Activated effector memory CD4-positive, alpha-beta T cell treated with anti-CD3 and anti-CD28 coated beads, Interleukin-2, amount 50 U/mL, for 16 hours (primary cell): ENCODE data around the gene CARD10.
"Not testable (repeated sequence)": the region's sequence is repeated elsewhere in the genome, so short reads cannot be mapped to it uniquely, and the experiment has no call there.

ENCODE experiments used
- DNase-seq: peaks from one replicate; pipeline ENCODE4 v3.0.0-alpha.2; 2020

The CARD10 gene

DNA sequence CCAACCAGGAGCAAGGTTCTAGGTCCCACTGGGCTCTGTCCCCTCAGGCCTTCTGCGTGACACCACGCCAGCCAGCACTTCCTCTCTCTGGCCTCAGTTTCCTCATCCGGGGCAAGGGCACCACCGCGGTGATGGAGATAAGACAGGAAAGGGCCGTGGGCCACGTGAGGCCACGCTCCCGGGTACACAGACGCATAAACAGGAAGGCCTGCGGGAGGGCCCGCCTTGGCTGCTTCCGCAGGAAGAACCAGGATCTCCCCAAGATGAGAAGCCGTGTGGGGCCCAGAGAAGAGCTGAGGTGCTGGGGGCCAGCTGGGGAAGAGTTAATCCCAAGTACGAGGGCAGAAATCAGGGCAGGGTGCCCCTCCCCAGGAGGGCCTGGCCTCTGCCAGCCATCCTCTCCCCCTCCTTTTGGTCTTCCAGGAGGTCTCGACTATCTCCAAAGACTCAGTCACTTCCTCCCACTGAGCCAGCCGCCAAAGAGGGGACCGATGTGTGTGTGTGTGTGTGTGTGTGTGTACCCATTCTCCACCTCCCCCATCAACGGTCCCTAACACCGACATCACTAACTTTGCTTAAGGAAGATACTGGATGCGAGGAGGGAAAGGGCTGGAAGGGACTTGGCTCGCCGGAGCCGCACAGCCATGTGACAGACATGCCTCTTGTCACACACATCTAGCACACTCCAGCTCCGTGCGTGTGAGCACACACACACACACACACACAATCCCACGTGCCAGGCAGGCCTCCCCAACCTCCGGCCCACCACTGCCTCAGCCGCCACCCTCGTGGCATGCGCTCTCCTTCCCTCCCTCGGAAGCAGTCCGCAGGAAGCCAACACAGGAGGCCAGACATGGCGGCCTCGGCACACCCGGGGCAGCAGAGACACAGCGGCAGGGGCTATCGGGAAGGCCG lies 34.5 kb downstream of the CARD10 start:
- DNase-seq, result peak; percentile 92

GRCh38 chr22:37483050-37483449 lies 36.2 kb downstream of the CARD10 start:
- no peak for DNase-seq

DNA sequence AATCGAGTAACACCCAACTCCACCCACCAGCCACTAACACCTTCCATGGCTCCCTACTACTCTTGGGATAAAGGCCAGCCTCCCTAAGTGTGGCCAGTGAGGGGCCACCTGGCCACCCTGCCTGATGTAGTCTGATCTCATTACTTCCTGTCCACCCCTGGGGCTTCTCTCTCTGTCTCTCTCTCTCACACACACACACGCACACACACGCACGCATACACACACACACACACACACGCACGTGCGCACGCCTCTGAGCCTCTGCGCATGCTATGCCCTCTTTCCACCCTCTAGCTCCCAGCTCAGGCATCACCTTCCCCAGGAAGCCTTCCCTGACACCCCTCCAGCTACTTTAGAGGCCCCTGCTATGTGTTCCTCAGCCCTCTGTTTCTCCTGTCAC lies 37.0 kb downstream of the CARD10 start:
- DNase-seq, result no peak

DNA sequence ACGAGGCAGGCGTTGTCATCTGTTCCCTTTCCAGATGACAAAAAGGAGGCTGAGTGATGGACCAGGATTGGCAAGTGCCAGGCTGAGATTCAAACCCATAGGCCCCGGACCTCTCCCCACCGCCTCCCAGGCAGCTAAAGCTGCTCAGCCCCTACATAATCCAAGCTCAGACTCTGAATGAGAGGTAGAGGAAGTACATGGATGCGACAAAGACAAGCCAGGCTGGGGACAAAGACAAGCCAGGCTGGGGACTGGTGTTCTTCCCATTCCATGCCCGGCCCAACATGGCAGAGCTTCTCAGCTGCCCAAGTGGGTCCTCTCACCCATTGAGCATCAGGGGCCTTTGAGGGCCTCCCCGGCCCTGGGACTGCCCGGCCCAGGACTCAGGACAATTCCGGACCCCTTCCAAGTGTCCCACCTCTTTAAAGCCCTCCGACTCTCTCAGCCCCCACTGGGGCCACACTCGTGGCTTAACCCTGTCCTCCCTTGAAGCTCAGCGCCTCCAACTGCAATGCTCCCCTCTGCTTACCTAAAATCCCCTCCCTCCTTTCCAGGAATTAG lies 37.8 kb downstream of the CARD10 start:
- no peak for DNase-seq

DNA sequence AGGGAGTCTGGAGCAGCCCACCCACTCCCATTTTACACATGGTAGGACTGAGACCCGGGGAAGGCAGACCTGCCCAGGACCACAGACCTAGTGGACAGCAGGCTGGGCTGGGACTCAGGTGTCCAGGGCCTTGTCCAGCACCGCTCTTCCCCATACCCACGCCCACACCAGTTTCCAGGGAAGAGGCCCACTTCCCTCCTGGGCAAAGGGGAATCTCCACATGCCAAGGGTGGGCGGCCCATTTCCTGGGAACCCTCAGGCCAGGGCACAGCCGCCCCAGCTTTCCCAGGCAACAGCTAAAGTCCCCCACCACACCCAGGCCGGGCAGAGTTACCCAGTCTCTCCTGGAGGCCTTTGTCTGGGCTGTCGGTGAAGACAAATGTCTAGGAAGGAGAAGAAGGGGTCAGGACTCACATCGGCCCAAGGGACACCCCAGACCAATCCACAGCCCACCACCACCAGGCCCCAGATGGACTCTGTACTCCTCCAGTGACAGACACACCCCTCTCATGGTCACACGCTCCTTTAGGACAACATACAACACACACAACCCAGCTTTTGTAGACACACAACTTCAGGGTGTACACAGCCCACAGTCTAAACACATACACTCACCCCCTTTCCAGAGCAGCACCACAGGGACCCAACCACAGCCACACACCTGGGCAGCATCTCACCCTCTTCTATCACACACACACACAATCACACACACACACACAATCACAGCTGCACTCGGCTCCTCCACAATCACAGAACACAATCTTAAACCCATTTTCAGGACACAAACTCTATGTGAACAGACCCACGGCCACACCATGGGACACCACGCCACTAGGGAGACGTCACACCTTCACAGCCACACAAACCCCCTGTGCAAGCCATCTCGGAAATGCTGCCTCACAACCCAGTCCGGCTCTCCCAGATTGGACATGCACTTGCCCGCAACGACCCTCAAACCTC lies 38.5 kb downstream of the CARD10 start:
- DNase-seq, result no peak

GRCh38 chr22:37479196-37479595 lies 40.0 kb downstream of the CARD10 start:
- DNase-seq, result no peak

DNA sequence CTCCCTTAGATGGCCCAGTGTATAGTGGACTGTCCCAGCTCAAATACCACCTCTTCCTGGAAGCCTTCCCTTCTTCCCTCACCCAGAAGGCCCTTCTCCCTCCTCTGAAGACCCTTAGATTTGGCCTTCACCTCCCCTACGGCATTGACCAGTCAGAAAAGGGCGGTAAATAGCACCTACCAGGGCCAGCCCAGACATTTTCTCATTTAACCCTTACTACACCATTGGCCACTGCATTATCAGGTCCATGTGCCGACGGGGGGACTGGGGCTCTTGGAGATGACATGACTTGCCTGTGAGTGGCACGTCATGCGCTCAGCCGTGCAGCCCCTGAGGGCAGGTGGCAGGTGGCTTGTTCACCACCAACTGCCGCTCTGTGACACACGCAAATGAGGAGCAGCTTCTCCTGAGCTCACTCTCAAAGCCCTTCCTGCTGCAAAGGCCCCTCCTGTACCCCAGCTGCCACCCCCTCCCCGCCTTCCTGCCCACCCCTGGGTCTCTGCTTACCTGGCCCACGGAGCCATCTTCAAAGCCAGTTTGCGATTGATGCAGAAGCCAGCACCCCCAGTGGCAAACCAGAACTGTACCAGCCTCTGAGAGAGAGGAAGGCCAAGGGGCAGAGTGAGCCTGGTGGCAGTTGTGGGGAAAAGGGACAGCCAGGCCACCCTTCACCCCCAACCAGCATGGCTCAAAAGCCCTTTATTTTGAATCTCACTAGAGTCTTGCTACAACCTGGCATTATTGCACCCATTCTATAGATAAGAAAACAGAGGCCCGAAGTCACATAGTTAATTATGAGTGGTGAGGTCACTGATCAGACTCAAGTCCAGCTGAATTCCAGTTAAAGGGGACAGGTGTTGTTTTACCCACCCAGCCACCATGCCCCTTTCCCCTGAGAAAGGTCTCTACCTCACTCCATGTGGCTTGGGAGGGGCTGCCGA lies 42.6 kb downstream of the CARD10 start:
- DNase-seq, result no peak

DNA sequence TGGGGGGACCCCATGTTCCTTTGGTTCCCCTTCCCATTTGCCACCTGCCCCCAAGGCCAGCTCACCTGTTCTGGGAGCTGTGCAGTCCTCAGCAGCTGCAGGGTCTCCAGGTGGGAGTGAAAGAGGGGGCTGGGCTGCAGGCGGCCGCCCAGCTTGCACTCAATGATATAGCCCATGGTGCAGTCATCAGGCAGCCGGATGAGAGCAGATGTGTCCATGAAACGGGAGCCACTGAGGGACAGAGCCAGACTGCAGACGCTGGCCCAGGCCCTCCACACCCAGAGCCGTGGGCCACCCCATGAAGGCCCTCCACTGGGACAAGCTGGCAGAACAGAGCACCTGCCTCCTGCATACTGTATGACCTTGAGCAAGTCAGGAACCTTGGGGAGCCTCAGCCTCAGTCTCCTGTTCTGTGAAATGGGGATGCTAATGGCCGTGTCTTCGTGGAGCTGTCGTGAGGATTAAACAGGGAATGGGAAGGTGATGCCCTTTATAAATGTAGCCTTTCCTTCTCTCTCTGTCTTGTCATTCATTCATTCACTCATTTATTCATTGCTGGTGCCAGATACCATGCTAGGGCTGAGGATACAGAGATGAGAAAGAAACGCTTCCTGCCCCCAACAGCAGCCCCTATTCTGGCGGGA lies 44.6 kb downstream of the CARD10 start:
- no peak for DNase-seq

DNA sequence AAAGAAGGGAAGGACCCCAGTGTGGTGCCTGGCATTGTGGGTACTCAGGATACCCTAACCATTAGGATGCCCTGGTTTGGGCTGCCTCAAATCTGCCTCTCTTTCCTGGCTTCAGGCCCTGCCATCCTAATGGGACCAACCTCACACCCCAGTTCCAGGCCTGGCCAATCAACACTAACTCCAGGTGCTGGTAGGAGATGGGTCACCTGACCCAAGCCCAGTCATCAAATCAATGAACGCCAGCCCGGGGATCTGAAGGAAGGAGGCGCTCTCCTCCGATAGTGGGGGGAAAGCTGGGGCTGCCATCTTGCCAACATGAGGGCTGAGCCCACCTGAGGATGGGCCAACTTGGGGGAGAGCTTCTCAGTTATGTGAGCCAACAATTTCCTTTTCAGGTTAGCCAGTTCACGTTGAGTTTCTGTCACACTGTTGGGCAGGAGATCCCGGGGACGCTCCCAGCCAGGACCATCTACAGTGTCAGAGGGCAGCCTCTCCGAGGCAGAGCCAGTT lies 45.7 kb downstream of the CARD10 start:
- DNase-seq, result no peak

DNA sequence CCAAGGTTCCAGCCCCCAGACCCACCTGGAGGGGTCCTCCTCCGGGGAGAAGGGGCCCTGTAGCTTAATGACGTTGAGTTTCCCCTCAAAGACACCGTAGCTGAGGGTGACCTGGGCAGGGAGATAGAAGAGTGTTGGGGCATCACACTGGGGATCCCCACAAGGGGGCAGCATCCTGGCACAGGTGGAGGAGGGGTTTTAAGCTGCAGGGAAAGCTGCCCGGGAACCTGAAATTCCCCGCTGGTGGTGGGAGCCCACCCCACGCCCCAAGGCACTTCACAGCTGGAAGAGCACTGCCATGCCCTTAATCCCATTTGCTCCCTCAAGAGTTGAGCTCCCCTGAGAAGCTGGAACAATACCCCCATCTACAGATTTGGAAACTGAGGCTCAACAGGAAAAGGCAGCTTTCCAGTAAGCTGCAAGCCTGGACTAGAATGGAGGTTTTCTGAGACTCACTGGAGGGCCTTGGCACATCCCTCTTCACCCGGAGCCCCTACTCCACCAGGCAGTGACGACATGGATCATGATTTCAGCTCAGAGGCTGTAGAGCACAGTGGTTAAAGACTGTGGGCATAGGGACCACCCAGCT lies 46.7 kb downstream of the CARD10 start:
- peak; percentile 81 for DNase-seq

DNA sequence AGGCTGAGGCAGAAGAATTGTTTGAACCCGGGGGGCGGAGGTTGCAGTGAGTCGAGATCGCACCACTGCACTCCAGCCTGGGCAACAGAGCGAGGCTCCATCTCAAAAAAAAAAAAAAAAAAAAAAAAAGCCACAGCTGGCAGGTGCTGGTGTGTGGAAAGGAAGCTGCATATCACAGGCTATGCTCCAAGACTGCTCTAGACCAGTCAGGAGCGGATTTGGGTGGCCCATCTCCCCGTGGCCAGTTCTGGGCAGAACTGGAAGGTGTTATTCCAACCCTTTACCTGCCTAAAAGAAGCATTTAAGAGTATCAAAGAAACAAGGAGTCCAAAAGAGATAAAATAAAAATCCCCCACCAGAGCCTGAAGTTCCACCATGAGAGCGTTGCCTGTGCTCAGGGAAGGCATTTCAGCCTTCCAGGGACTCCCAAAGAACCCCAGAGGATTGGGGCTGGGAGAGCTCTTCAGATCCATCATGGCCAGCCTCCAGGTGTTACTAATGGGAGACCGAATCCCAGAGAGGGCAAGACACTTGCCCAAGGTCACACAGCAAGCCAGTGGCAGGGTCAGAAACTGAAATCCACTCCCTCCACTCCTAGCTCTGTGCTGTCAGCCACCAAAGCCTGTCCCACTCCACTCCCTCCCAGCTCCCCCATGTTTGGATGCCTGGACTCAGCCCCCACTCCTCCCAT lies 47.3 kb downstream of the CARD10 start:
- DNase-seq, result no peak

- DNase-seq, result no peak
Observed at GRCh38 chr22:37470087-37470445, 49.1 kb downstream of the CARD10 start.

DNA sequence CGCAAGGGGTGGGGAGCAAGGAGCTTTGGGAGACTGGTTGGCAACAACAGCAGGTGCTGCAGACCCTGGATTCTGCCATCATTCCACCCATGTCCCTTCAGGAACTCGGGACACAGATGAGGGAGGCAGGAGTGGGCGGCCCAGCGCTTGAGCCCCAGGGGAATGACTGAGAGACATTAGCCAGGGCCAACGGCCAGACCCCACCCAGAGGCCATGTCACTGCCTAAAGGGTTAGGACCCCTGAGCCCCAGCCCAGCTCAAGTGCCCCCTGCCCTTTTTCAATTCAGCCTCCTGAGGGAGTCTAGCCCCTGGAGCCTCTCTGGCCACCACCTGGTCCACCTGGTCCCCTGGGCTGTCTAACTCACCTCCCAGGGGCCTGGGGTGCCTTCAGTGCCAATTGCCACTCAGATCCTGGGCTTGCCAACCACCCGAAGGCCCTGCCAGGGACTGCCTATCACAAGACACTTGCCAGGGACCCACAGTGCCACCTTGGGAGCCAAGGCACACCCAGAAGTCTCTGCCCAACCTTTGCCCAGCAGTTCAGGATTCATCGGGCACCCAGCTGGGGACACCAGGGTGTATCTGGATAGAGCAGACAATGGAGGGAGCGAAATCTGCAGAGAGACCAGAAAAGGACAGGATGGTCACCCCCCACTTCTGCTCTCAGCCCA lies 49.7 kb downstream of the CARD10 start:
- no peak for DNase-seq

DNA sequence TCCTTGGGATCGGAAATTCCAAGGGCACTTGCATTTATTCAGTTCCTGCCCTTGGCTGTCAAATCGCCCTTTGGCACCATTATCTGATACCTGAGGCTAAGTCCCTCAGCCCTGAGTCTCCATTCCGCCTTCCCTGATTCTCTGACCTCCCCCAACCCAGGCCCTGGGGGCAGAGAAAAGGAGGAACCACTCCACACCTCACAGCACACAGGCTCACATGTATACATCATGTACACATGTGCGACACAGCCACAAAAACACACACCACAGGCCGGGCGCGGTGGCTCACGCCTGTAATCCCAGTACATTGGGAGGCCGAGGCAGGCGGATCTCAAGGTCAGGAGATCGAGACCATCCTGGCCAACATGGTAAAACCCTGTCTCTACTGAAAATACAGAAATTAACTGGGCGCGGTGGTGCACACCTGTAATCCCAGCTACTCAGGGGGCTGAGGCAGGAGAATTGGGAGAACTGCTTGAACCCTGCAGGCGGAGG lies 51.0 kb downstream of the CARD10 start:
- not testable (repeated sequence) for DNase-seq

- DNase-seq, result no peak
Observed at GRCh38 chr22:37467391-37467955, 51.7 kb downstream of the CARD10 start.

- DNase-seq, result no peak
Observed at GRCh38 chr22:37464181-37464580, 55.0 kb downstream of the CARD10 start.

GRCh38 chr22:37462983-37463382 lies 56.2 kb downstream of the CARD10 start:
- no peak for DNase-seq

DNA sequence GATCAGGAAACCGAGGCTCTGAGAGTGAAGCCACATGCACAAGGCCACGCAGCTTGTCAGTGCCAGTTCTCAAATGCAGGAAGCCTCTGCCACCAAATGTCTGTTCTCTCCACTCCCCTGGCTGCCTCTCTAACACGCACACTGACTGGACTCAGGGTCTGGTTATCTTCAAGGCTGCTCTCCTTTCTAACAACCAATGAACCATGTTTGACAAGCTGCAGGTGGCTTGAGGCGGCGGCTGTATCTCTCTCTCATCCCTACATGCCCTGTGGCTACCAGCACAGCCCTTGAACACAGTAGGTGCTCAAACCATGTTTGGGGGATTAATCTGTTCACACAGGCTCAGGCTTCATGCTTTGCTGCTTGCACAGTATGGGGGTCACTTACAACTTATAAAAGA lies 56.8 kb downstream of the CARD10 start:
- DNase-seq, result no peak

DNA sequence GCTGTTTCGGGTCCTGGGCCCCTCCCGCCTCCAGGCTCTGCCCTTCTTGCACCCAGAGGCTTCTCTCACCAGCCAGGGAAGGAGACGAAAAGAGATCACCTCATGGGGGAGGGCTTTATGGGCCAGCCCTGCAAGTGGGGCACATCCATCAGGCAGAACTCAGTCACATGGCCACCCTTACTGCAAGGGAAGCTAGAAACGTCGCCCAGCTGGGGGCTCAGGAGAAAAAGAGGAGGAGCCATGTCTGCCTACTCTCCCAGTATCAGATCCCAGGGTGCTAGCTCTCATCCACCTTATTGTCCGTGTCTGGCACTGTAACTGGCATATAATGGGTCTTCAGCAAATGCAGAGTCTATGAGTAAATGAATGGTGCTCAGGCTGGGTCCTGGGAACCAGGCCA lies 57.3 kb downstream of the CARD10 start:
- no peak for DNase-seq
